Stomach (tissue), 9 donors: Measurements from ENCODE around the gene FGF23. TPM values are rescaled to one million over a fixed set of nuclear protein-coding genes. Genes with fewer than 3 reads are reported as not detected.
A peak's percentile ranks its signal among the peaks of the same experiment; 100 is the strongest.

ENCODE experiments used
- DNase-seq, 2 donors: peaks; one replicate each; pipeline versions ENCODE4 v3.0.0 to v3.0.0-alpha.2; 2013 to 2019
- H3K27ac ChIP-seq, 5 donors: fragments of 200-600 bp in 4 of 5; sonication (generic) in 4 of 5; one replicate each; pipeline ENCODE4 v1.5.1; 2013 to 2019; ENCODE audit warnings: mild to moderate bottlenecking in 1 of 5, moderate library complexity in 1 of 5
- H3K27me3 ChIP-seq, 3 donors: fragments of 200-600 bp; sonication (generic); one replicate each; pipeline ENCODE4 v1.5.1; 2017 to 2019; ENCODE audit warnings: mixed run types in 1 of 3
- H3K36me3 ChIP-seq, 4 donors: fragments of 200-600 bp; sonication (generic); 1 replicate in 3 of 4; 2 replicates in 1 of 4; pipeline ENCODE4 v1.5.1; 2016 to 2019
- H3K4me1 ChIP-seq, 4 donors: fragments of 200-600 bp; sonication (generic); one replicate each; pipeline ENCODE4 v1.5.1; 2016 to 2019
- H3K4me3 ChIP-seq, 4 donors: fragments of 200-600 bp; sonication (generic) in 3 of 4; one replicate each; pipeline ENCODE4 v1.5.1; 2016 to 2019; ENCODE audit warnings: mild to moderate bottlenecking in 1 of 4
- H3K9me3 ChIP-seq, 4 donors: fragments of 200-600 bp; sonication (generic); one replicate each; pipeline ENCODE4 v1.5.1; 2016 to 2019
- EP300 ChIP-seq: sonication (generic); formaldehyde crosslinking; IDR thresholded peaks from one replicate; pipeline ENCODE4 v1.6.1; 2017; ENCODE audit warnings: antibody characterized with exemption
- POLR2A ChIP-seq, 4 donors: fragments of 450-650 bp; IDR thresholded peaks; one replicate each; pipeline ENCODE4 v1.6.1; 2016; ENCODE audit warnings: antibody characterized with exemption in 4 of 4, control low read depth in 2 of 4, mild to moderate bottlenecking in 1 of 4, moderate library complexity in 1 of 4
- POLR2AphosphoS5 ChIP-seq, 3 donors: sonication (generic); formaldehyde crosslinking; IDR thresholded peaks; one replicate each; pipeline ENCODE4 v1.6.1; 2016; ENCODE audit warnings: antibody characterized with exemption in 3 of 3
- WGBS, 5 donors: extraction: QIAGEN DNeasy Blood & Tissue Kit in 3 of 5; methylation state at CpG; one replicate each; pipeline versions ENCODE4 v1.1.5 to v1.1.7; 2013 to 2018; 5-methylcytosine and 5-hydroxymethylcytosine counted together
- intact Hi-C: fragments of 100-400 bp; cut with DNase I; formaldehyde crosslinking; loops from one replicate; pipeline ENCODE4 v1.15.1; 2023; ENCODE audit warnings: low total_unique reads
- polyA plus RNA-seq, 3 donors: library from polyadenylated mRNA; stranded (reverse); fragments of 200-250 nt; gene quantifications; one replicate each; pipeline ENCODE4 v1.2.3, GENCODE V29; 2013
- total RNA-seq, 5 donors: library from RNA; depleted of rRNA; stranded (reverse); fragments of >200 nt; gene quantifications; one replicate each; pipeline versions ENCODE4 v1.1.0 to v1.2.3, GENCODE V29; 2014 to 2016
- TF ChIP-seq, protein P1 (sequence below), 7 experiments: fragments of 450-650 bp in 4 of 7; fragments of 200-600 bp in 3 of 7; sonication (generic) in 3 of 7; IDR thresholded peaks; one replicate each; pipeline ENCODE4 v1.5.1; 2016 to 2019; ENCODE audit warnings: antibody characterized with exemption in 7 of 7, control low read depth in 2 of 7, mild to moderate bottlenecking in 1 of 7
- donor health status: healthy with polysubstance abuse.
- donor health status: Bipolar disorder and iron deficiency.
- donor health status: healthy.

Gene FGF23
- total and polyA plus RNA-seq, 8 donors = not detected

- peaks cover 0 to 37% (median 7%) of the 10 kb centered on the region in 4 donors for H3K4me1 ChIP-seq
- TF ChIP-seq EP300 (no peak), POLR2A (IDR thresholded peaks at IDR 0.05) (no peak), POLR2AphosphoS5 (IDR thresholded peaks at IDR 0.05) (no peak)
- TF ChIP-seq, protein P1, sequence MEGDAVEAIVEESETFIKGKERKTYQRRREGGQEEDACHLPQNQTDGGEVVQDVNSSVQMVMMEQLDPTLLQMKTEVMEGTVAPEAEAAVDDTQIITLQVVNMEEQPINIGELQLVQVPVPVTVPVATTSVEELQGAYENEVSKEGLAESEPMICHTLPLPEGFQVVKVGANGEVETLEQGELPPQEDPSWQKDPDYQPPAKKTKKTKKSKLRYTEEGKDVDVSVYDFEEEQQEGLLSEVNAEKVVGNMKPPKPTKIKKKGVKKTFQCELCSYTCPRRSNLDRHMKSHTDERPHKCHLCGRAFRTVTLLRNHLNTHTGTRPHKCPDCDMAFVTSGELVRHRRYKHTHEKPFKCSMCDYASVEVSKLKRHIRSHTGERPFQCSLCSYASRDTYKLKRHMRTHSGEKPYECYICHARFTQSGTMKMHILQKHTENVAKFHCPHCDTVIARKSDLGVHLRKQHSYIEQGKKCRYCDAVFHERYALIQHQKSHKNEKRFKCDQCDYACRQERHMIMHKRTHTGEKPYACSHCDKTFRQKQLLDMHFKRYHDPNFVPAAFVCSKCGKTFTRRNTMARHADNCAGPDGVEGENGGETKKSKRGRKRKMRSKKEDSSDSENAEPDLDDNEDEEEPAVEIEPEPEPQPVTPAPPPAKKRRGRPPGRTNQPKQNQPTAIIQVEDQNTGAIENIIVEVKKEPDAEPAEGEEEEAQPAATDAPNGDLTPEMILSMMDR (IDR thresholded peaks at IDR 0.05) = no peak
- no peak overlapping the region for H3K4me3 ChIP-seq
- peak overlapping the region in 1 of 5 donors; percentile 48 for H3K27ac ChIP-seq
- intact Hi-C loops = no loop called here
- DNase-seq = no peak
- no peaks in the 10 kb centered on the region for H3K9me3 ChIP-seq
- no peaks in the 10 kb centered on the region for H3K27me3 ChIP-seq
- H3K36me3 ChIP-seq = peaks cover 0 to 4% (median 0%) of the 10 kb centered on the region in 4 donors
- 89 to 98% (median 91%) methylated on average over 2 of the region's 2 CpGs for WGBS, 5 donors
These were observed 52.2 kb downstream of the FGF23 start for GRCh38 chr12:4327293-4327692.

DNA sequence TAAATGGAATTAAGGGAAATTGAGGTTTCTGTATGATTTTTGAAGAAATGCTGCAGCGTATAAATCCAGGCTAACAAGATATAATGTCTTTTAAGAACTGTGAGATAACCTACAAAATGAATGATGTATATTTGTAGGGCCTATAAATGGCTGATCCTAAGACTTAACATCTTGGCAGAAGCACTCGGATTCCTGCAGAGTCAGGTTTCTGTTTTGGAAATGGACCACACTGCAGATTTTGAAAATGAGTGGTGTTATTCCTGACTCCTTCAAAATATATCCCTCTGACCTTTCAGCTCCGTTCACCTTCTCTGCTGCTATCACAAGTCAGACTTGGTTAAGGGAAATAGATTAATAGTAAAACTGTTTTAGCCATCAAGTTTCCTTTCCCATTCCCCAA lies 53.5 kb downstream of the FGF23 start:
- Histone ChIP-seq H3K27me3 (no peaks in the 10 kb centered on the region), H3K36me3 (peaks cover 0 to 4% (median 0%) of the 10 kb centered on the region in 4 donors), H3K27ac (peak overlapping the region in 1 of 5 donors; percentile 48), H3K4me1 (peaks cover 4 to 45% (median 16%) of the 10 kb centered on the region in 4 donors), H3K4me3 (no peak overlapping the region), H3K9me3 (no peaks in the 10 kb centered on the region)
- 56 to 73% (median 69%) methylated on average over 3 of the region's 3 CpGs for WGBS, 5 donors
- intact Hi-C loops = no loop called here
- TF ChIP-seq, protein P1 (IDR thresholded peaks at IDR 0.05) = no peak
- no peak for TF ChIP-seq EP300
- TF ChIP-seq POLR2AphosphoS5 (IDR thresholded peaks at IDR 0.05) = no peak
- TF ChIP-seq POLR2A (IDR thresholded peaks at IDR 0.05) = no peak
- no peak for DNase-seq

- intact Hi-C loops = no loop called here
- DNase-seq = no peak
- Histone ChIP-seq H3K27me3 (no peaks in the 10 kb centered on the region), H3K36me3 (peaks cover 0 to 4% (median 0%) of the 10 kb centered on the region in 4 donors), H3K27ac (no peak overlapping the region), H3K9me3 (no peaks in the 10 kb centered on the region), H3K4me1 (peaks cover 4 to 54% (median 22%) of the 10 kb centered on the region in 4 donors), H3K4me3 (no peak overlapping the region)
- TF ChIP-seq EP300 (no peak), POLR2A (IDR thresholded peaks at IDR 0.05) (no peak), POLR2AphosphoS5 (IDR thresholded peaks at IDR 0.05) (no peak)
- TF ChIP-seq, protein P1 (IDR thresholded peaks at IDR 0.05) = no peak
- 96 to 98% (median 97%) methylated on average over 22 to 28 of the region's 28 CpGs for WGBS, 5 donors
These were observed 55.1 kb downstream of the FGF23 start for GRCh38 chr12:4324366-4324765.

- Histone ChIP-seq H3K36me3 (peaks cover 0 to 4% (median 0%) of the 10 kb centered on the region in 4 donors), H3K9me3 (no peaks in the 10 kb centered on the region), H3K4me3 (no peak overlapping the region), H3K27me3 (no peaks in the 10 kb centered on the region), H3K4me1 (peaks cover 4 to 54% (median 22%) of the 10 kb centered on the region in 4 donors), H3K27ac (peak overlapping the region in 1 of 5 donors; percentile 1)
- WGBS, 5 donors = 74 to 89% (median 81%) methylated on average over 4 of the region's 4 CpGs
- intact Hi-C loops = no loop called here
- TF ChIP-seq POLR2AphosphoS5 (IDR thresholded peaks at IDR 0.05) (no peak), EP300 (no peak), POLR2A (IDR thresholded peaks at IDR 0.05) (no peak)
- TF ChIP-seq, protein P1 (IDR thresholded peaks at IDR 0.05) = no peak
- DNase-seq = no peak
These were observed 56.1 kb downstream of the FGF23 start for GRCh38 chr12:4323396-4323795.
